Fibroblast of the conjunctiva (primary cell): ENCODE results near the gene SLC6A1.
A peak's percentile ranks its signal among the peaks of the same experiment; 100 is the strongest.
"Not testable (repeated sequence)": the region's sequence is repeated elsewhere in the genome, so short reads cannot be mapped to it uniquely, and the experiment has no call there.

Experiments
- DNase-seq: peaks from one replicate; pipeline ENCODE4 v3.0.0-alpha.2; 2010; ENCODE audit warnings: low read depth

The SLC6A1 gene

DNA sequence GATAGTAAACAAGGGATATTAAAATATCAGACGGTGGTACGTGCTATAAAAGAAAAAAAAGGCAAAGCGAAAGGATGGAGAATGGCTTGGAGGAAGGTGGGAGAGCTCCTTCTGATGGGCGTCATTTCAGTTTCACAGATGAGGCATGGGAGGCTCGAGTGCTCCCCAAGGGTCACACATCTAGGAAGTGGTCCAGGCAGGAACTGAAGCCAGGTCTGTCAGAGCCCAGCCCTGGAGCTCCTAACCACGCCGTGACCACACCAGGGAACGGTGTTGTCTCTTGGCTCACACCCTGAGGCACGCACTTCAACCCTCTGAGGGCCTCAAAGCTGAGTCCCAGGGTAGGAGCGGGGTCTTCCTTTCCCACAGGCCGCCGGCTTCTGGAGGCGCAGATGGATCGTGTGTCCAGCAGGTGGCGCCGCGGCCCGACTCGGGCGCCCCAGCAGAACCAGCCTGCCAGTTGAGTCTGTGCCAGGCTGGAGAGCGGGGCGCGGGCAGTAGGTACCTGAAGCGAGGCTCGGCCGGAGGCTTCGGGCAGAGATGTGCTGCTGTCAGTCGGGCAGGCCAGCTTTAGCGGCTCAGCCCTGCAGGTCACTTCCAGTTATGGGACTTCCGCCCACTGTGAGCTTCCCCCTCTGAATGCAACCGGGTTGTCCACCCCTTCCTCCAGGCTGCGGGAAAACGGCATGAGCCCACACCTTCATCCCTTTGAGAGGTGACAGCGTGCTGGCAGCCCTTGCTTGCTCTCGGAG is 68.1 kb downstream of the SLC6A1 start:
- peak; percentile 45 for DNase-seq

DNA sequence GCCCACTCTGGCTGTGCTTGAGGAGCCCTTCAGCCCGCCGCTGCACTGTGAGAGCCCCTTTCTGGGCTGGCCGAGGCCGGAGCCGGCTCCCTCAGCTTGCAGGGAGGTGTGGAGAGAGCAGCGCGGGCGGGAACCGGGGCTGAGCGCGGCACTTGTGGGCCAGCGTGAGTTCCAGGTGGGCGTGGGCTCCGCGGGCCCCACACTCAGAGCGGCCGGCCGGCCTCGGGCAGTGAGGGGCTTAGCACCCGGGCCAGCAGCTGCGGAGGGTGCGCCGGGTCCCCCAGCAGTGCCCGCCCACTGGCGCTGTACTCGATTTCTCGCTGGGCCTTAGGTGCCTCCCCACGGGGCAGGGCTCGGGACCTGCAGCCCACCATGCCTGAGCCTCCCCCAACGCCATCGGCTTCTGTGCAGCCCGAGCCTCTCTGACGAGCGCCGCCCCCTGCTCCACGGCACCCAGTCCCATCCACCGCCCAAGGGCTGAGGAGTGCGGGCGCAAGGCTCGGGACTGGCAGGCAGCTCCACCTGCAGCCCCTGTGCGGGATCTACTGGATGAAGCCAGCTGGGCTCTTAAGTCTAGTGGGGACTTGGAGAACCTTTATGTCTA is 68.8 kb downstream of the SLC6A1 start:
- DNase-seq: not testable (repeated sequence)

DNA sequence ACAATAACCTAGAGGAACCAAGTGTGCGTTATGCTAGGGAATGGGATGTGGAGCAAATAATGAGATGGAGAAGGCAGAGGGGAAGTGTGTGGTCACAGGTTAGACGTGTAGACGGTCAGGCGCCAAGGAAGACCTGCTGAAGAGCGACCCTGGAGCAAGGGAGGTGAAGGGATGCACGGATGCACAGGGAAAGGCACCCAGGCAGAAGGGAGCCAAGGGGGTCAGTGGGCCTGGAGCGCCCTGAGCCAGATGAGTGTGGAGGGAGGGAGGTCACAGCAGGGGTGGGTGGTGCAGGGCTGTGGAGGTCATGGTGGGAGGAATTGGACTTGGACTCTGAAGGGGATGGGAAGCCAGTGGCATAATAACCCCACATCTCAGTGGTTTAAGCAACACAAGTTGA is 70.2 kb downstream of the SLC6A1 start:
- no peak for DNase-seq

DNA sequence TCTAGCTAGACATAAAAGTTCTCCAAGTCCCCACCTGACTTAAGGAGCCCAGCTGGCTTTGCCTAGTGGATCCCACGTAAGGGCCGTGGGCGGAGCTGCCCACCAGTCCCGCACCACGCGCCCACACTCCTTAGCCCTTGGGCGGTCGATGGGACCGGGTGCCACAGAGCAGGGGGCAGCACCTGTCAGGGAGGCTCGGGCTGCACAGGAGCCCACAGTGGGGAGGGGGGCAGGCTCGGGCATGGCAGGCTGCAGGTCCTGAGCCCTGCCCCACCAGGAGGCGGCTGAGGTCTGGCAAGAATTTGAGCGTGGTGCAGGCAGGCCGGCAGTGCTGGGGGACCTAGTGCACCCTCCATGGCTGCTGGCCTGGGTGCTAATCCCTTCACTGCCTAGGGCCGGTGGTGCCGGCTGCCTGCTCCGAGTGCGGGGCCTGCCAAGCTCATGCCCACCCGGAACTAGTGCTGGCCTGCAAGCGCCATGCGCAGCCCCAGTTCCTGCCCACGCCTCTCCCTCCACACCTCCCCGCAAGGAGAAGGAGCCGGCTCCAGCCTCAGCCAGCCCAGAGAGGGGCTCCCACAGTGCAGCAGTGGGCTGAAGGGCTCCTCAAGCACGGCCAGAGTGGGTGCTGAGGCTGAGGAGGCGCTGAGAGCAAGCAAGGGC is 78.7 kb downstream of the SLC6A1 start:
- no peak for DNase-seq

DNA sequence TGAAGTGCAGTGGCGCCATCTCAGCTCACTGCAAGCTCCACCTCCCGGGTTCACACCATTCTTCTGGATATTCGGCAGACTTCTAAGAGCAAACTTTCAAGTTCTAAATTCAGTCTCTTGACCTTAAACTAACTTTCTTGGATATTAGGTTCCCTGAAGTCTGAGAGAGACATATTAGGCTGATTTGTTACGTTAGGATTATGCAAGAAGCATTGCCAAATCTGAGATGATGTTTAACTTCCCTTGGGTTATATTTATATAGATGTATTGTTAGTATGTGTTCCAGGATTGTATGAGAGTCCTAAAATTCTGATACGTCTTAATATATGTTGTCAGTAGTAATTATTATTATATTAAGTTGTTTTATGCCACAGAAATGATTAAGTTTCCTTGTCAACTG is 80.1 kb downstream of the SLC6A1 start:
- DNase-seq: no peak

DNA sequence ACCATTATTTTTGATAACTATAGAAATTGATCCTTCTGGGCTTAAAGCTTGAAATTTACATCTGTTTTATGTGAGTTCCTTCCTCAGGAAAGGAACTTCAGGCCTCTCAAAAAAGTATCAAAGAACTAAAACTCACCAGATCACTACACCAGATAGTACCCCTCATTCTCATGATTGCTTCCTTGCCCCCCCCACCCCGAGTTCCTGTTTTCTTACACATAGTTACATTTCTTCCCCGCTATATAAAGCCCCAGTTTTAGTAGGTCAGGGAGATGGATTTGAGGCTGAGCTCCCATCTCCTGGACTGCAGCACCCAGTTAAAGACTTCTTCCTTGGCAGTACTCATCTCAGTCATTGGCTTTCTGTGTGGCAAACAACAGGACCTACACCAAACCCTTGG is 81.5 kb downstream of the SLC6A1 start:
- DNase-seq: no peak

DNA sequence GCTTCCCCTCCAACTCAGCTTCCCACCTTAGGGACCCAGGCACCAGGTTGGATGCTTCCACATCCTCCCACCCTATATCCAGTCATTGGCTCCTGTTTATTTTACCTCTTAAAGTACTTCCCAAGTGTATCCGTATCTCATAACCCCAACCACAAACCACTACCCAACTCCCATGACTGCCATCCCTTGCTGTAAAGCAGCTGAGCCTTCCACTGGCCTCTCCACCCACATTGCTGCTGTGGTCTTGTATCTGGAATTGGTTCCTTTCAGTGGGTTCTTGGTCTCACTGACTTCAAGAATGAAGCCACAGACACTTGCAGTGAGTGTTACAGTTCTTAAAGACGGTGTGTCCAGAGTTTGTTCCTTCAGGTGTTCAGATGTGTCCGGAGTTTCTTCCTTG is 81.9 kb downstream of the SLC6A1 start:
- DNase-seq: no peak

DNA sequence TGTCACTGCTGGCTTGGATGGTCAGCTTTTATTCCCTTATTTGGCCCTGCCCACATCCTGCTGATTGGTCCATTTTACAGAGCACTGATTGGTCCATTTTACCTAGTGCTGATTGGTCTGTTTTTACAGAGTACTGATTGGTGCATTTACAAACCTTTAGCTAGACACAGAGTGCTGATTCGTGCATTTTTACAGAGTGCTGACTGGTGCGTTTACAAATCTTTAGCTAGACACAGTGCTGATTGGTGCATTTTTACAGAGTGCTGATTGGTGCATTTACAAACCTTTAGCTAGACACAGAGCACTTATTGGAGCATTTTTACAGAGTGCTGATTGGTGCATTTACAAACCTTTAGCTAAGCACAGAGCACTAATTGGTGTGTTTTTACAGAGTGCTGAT is 82.6 kb downstream of the SLC6A1 start:
- DNase-seq: not testable (repeated sequence)

DNA sequence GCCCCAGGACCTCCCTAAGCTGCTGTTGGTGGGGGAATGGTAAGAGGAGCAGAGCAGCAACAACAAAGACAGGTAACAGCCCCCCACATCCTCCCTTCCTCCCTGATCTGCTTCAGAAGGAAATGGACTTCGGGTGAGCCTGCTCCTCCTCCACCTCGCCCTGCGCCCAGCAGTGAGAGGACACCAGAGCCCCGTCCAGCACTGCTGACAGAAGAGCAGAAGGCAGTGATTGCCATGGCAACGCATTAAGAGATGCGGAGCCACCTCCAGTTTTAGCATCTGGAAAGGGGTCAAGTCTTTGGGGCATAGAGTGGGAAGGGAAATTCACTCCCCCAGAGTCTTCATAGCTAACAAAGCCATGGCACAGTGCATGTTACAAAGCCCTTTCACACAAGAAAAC is 84.2 kb downstream of the SLC6A1 start:
- no peak for DNase-seq

DNA sequence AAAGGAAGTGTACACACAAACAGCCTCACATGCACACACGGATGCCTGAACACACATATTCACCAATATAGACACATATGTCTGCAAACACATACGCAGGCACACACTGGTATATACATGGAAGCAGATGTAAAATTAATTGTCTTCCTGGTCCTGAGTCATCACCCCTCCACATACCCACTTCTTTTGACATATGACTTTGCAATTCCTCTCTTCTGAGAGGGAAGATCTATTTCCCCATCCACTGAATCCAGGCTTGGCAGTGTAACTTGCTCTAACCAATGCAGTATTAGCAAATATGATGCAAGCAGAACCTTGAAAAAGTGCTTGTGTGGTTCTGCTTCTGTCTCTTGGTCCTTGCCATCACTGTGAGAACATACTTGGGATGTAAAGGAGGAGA is 84.9 kb downstream of the SLC6A1 start:
- peak; percentile 13 for DNase-seq

DNA sequence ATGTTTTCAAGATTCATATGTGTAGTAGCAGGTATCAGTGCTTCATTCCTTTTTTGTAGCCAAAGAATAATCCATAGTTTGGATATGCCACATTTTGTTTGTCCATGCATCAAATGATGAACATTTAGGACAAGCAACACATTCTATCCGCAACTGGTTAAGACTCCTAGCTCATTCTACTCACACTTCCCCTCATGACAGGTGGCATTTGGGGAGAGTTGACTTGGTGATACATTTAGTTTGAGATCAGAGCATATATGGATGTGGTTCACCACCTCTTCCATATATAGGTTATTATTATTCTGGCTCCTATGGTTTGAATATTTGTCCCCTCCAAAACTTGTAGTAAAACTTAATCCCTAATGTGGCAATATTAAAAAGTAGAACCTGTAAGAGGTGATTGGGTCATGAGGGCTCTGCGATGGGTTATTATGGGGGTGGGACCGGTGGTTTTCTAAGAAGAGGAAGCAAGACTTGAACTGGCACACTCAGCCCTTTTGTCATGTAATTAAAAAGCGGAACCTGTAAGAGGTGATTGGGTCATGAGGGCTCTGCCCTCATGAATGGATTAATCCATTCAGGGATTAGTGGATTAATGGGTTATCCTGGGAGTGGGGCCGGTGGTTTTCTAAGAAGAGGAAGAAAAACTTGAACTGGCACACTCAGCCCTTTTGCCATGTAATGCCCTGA is 86.4 kb downstream of the SLC6A1 start:
- no peak for DNase-seq

DNA sequence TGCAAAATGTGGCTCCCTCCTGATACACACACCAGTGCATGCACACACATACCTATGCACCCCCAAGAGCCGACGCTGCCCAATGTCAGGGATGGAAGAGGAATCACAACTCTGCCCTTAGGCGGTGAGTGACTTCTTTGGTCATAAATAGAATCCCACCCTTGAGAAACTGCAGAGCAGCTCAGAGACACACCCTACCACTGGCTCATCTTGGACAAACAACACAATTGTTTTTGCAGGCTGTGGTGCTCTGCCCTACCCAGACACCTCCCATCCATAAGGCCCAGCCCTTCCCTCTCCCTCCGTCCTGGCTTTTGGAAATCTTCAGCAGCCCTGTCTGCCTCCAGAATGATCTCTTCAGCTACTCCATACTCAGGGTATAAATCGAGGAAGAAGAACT is 87.9 kb downstream of the SLC6A1 start:
- no peak for DNase-seq

DNA sequence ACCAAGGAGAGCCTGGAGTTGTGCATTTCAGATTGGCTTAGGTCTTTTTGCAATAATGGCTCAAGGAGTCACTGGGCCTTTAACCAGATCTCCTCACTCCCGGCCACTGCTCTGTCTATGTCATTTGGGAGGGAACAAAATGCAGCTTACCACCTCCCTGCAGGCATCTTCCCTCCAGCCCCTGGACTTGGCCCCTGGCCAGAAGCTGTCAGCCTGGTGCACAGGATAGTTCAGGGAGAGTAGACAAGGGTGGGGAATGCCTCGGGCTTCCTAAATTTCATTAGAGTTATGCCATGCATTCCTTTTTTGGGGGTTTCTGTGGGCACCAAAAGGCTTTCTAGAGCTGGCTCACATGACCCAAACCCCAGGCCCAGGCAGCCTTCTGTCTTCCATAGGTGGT is 91.5 kb downstream of the SLC6A1 start:
- no peak for DNase-seq

DNA sequence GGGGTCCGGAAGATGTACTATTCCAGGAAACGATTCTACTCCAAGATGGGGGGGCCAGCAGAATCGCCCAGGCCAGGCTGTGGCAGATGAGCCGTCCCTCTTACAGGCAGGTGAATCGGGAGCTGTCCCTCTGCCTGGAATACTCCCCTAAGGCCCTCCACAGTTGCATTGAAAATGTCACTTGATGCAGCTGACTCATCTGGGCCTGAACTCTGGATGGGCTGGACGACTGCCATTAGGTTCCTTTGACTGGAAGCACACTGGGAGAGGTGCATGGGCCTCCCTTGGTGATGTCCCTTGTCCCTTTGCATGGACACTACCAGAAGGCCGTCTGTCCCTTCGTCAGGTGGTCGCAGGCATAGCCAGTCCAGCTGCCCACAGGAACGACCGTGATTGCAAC is 92.1 kb downstream of the SLC6A1 start:
- no peak for DNase-seq

DNA sequence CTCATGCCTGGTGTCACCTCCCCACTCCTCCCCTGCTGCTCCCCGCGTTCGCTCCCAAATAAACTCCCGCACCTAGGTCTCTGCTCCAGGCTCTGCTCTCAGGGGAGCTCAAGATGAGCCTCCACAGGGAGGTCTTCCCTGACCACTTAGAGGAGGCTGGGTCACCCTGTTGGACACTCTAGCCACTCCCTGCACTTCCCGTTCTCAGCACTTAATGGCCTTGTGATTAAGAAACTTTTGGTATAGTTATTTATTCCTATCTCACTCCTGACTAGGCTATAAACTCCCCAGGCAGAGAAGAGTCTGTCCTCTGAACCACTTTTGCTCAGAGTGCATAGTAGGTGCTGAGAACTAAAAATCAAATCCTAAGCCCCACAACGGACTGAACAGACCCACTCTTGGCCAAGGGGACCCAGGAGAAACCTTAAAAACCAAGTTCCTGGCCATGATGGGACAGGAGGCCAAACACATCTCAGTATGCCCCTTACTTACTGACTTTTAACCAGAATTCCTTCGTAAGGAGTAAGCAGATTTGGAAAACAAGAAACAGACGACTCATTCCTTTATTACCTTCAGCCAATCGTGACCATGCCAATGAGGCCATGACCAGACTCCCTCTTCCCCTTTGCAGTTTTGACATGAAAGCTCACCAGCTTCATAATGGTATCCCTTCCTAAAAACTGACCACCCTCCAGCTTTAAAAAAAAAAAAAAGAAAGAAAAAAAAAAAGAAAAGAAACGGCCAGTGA is 92.7 kb downstream of the SLC6A1 start:
- DNase-seq: no peak

DNA sequence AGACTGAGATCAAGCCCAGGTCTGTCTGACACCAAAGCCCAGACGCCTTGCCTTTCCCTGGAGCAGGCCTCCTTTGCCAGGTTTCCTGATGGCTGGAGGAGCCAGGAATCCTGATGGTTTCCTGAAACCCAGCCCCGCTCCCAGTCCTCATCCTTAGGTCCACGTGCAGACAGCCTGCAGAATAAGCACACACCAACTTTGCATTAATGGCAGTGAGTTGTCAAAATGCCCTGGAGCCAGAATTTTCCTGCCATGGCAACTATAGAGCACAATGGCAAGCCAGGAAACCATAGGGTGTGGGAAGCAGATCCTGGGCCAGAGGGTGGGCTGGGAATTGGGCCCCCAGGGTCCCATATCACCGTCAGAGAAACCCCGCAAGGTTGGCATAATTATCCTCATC is 94.3 kb downstream of the SLC6A1 start:
- no peak for DNase-seq

DNA sequence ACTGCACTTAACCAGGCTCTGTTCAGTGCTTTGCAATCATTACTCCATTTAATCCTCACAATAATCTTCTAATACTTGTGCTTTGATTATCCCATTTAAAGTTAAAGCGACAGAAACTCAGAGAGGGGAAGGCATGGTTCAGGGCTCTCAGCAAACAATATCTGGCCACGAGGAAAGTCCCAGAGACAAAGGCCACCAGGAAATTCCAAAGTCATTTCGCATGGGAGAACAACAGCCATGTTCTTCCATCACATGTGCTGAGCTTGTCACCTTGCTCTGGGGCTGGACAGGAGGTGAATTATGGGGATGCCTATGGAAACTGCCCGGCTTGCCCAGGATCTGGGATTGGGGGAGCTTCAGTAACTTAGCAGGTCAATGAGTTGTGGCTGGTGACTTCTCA is 95.5 kb downstream of the SLC6A1 start:
- DNase-seq: no peak

DNA sequence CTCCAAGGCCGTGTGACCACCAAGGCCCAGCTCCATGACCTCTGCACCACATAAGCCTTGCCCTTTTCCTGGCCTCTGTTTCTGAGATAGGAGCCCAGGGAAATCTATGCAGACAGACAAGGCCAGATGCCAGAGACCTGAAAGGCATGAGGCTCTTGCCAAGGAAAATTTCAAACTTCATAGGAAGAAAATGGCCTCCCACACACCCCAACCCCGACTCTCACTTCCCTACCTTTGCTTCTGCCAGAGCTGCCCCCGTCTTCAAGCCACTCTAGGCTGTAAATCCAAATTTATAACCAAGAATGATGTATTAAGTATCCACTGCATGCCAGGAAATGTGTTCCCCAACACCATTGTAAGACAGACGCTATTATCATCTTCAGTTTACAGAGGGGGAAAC is 96.3 kb downstream of the SLC6A1 start:
- no peak for DNase-seq
